ENCODE results near the gene CLDN22.

Gene CLDN22

GRCh38 chr4:183333202-183333601 lies 13.1 kb upstream of the CLDN22 start:
- ATAC-seq (ENCODE audit: insufficient read depth, low read depth) (no peak), DNase-seq (no peak)
- H3K27me3 ChIP-seq (ENCODE audit: insufficient read depth, low read length, poor library complexity) = no peaks in the 10 kb centered on the region
- TF ChIP-seq, protein P1, sequence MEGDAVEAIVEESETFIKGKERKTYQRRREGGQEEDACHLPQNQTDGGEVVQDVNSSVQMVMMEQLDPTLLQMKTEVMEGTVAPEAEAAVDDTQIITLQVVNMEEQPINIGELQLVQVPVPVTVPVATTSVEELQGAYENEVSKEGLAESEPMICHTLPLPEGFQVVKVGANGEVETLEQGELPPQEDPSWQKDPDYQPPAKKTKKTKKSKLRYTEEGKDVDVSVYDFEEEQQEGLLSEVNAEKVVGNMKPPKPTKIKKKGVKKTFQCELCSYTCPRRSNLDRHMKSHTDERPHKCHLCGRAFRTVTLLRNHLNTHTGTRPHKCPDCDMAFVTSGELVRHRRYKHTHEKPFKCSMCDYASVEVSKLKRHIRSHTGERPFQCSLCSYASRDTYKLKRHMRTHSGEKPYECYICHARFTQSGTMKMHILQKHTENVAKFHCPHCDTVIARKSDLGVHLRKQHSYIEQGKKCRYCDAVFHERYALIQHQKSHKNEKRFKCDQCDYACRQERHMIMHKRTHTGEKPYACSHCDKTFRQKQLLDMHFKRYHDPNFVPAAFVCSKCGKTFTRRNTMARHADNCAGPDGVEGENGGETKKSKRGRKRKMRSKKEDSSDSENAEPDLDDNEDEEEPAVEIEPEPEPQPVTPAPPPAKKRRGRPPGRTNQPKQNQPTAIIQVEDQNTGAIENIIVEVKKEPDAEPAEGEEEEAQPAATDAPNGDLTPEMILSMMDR (IDR thresholded peaks at IDR 0.05; ENCODE audit: borderline replicate concordance, extremely low read depth, low read length, poor library complexity, severe bottlenecking) = no peak
- TF ChIP-seq EZH2 (IDR thresholded peaks at IDR 0.05; ENCODE audit: borderline replicate concordance, low read depth, low read length, severe bottlenecking) = no peak
- no peaks in the 10 kb centered on the region for H3K9me3 ChIP-seq (ENCODE audit: insufficient read depth, low read length, severe bottlenecking)
- H3K4me1 ChIP-seq (ENCODE audit: insufficient read depth, low read length) = no peaks in the 10 kb centered on the region
- H3K9ac ChIP-seq (ENCODE audit: low read depth, low read length) = no peak overlapping the region
- H3K4me3 ChIP-seq (ENCODE audit: low read depth in 1 of 2, low read length in 2 of 2) = no peak overlapping the region
- no peaks in the 10 kb centered on the region for H3K79me2 ChIP-seq (ENCODE audit: insufficient read depth, low read length)
- no peak overlapping the region for H2AFZ ChIP-seq (ENCODE audit: low read depth, low read length)
- H3K27ac ChIP-seq (ENCODE audit: low read length) = no peak overlapping the region
- no peaks in the 10 kb centered on the region for H4K20me1 ChIP-seq (ENCODE audit: insufficient read depth, low read length)
- H3K36me3 ChIP-seq (ENCODE audit: insufficient read depth, low read length) = no peaks in the 10 kb centered on the region
- H3K4me2 ChIP-seq (ENCODE audit: insufficient read depth, low read length) = no peak overlapping the region

- Histone ChIP-seq H3K36me3 (ENCODE audit: insufficient read depth, low read length) (no peaks in the 10 kb centered on the region), H2AFZ (ENCODE audit: low read depth, low read length) (no peak overlapping the region), H3K27me3 (ENCODE audit: insufficient read depth, low read length, poor library complexity) (no peaks in the 10 kb centered on the region), H3K9ac (ENCODE audit: low read depth, low read length) (no peak overlapping the region), H3K79me2 (ENCODE audit: insufficient read depth, low read length) (no peaks in the 10 kb centered on the region), H4K20me1 (ENCODE audit: insufficient read depth, low read length) (no peaks in the 10 kb centered on the region), H3K9me3 (ENCODE audit: insufficient read depth, low read length, severe bottlenecking) (no peaks in the 10 kb centered on the region), H3K4me1 (ENCODE audit: insufficient read depth, low read length) (no peaks in the 10 kb centered on the region), H3K4me3 (ENCODE audit: low read depth in 1 of 2, low read length in 2 of 2) (no peak overlapping the region), H3K27ac (ENCODE audit: low read length) (no peak overlapping the region), H3K4me2 (ENCODE audit: insufficient read depth, low read length) (no peak overlapping the region)
- no peak for DNase-seq
- no peak for TF ChIP-seq EZH2 (IDR thresholded peaks at IDR 0.05; ENCODE audit: borderline replicate concordance, low read depth, low read length, severe bottlenecking)
- TF ChIP-seq, protein P1 (IDR thresholded peaks at IDR 0.05; ENCODE audit: borderline replicate concordance, extremely low read depth, low read length, poor library complexity, severe bottlenecking) = no peak
- ATAC-seq (ENCODE audit: insufficient read depth, low read depth) = no peak
Measured at GRCh38 chr4:183332447-183332846, 12.4 kb upstream of the CLDN22 start.

- H3K4me3 ChIP-seq (ENCODE audit: low read depth in 1 of 2, low read length in 2 of 2) = no peak overlapping the region
- no peaks in the 10 kb centered on the region for H4K20me1 ChIP-seq (ENCODE audit: insufficient read depth, low read length)
- H3K9ac ChIP-seq (ENCODE audit: low read depth, low read length) = no peak overlapping the region
- H3K4me2 ChIP-seq (ENCODE audit: insufficient read depth, low read length) = no peak overlapping the region
- no peaks in the 10 kb centered on the region for H3K36me3 ChIP-seq (ENCODE audit: insufficient read depth, low read length)
- H3K27me3 ChIP-seq (ENCODE audit: insufficient read depth, low read length, poor library complexity) = no peaks in the 10 kb centered on the region
- H3K27ac ChIP-seq (ENCODE audit: low read length) = no peak overlapping the region
- no peaks in the 10 kb centered on the region for H3K4me1 ChIP-seq (ENCODE audit: insufficient read depth, low read length)
- no peaks in the 10 kb centered on the region for H3K9me3 ChIP-seq (ENCODE audit: insufficient read depth, low read length, severe bottlenecking)
- no peak overlapping the region for H2AFZ ChIP-seq (ENCODE audit: low read depth, low read length)
- TF ChIP-seq, protein P1 (IDR thresholded peaks at IDR 0.05; ENCODE audit: borderline replicate concordance, extremely low read depth, low read length, poor library complexity, severe bottlenecking) = no peak
- TF ChIP-seq EZH2 (IDR thresholded peaks at IDR 0.05; ENCODE audit: borderline replicate concordance, low read depth, low read length, severe bottlenecking) = no peak
- DNase-seq = no peak
- no peaks in the 10 kb centered on the region for H3K79me2 ChIP-seq (ENCODE audit: insufficient read depth, low read length)
- ATAC-seq (ENCODE audit: insufficient read depth, low read depth) = no peak
Measured at GRCh38 chr4:183330841-183331240, 10.8 kb upstream of the CLDN22 start.

All from DND-41 (cell line).